HepG2 (cell line): ENCODE results near the gene GALR2. TPM values are rescaled to one million over a fixed set of nuclear protein-coding genes. Genes with fewer than 3 reads are reported as not detected.

Experiments used
- ATAC-seq: fragments of 200-7000 bp; cut with Tn5 transposase; 3 replicates; pipeline ENCODE4 v1.9.1; 2020; ENCODE audit warnings: mild to moderate bottlenecking, moderate library complexity
- BruUV-seq: library from RNA; stranded (reverse); fragments of 400-500 nt; replicated peaks from 2 replicates; lab custom pipeline; 2021; lab: Mats Ljungman, UMichigan
- CTCF ChIA-PET: fragments of 300-600 bp; formaldehyde crosslinking; extraction: SDS; loops from one replicate; lab custom pipeline; 2021; ENCODE audit warnings: low total read pairs, inconsistent platforms, low intra/inter-chr PET ratio; lab: Yijun Ruan, JAX
- POLR2A ChIA-PET: fragments of 350-600 bp; sonication (Branson Sonifier 250); formaldehyde crosslinking; loops from one replicate; lab custom pipeline; 2020; ENCODE audit warnings: antibody characterized with exemption, inconsistent platforms; lab: Yijun Ruan, JAX
- DNase-seq: peaks from one replicate; pipeline ENCODE4 v3.0.0-alpha.2; 2015; ENCODE audit warnings: low spot score
- FAIRE-seq: peaks from 3 replicates; lab custom pipeline; 2011; peaks lifted over from hg19 to GRCh38; lab: Jason Lieb, UNC
- H2AFZ ChIP-seq: one replicate; pipeline ENCODE4 v1.6.1; 2011; ENCODE audit warnings: low read length, inconsistent platforms
- H3K27ac ChIP-seq: fragments of 300-600 bp; 3 replicates; pipeline ENCODE4 v1.8.0; 2011; ENCODE audit warnings: mixed run types, mild to moderate bottlenecking, mixed read lengths, low read length, inconsistent platforms; ENCODE audit not compliant: insufficient read depth; ENCODE audit errors: extremely low read length
- H3K27me3 ChIP-seq, 2 experiments: fragments of 200-600 bp in 1 of 2; 2 replicates in 1 of 2; 3 replicates in 1 of 2; pipeline versions ENCODE4 v1.6.0 to v1.8.0; 2011; ENCODE audit warnings: low read length in 2 of 2, mild to moderate bottlenecking in 2 of 2, moderate library complexity in 2 of 2, inconsistent platforms in 1 of 2; ENCODE audit not compliant: insufficient read depth in 2 of 2, control insufficient read depth in 1 of 2
- H3K36me3 ChIP-seq, 2 experiments: fragments of 200-600 bp in 1 of 2; replicated peaks in 1 of 2; 2 replicates in 1 of 2; 3 replicates in 1 of 2; pipeline versions ENCODE4 v1.5.1 to v1.8.0; 2011; ENCODE audit warnings: low read length in 2 of 2, inconsistent platforms in 1 of 2; ENCODE audit not compliant: insufficient read depth in 2 of 2, control insufficient read depth in 1 of 2
- H3K4me1 ChIP-seq: 2 replicates; pipeline ENCODE4 v1.5.1; 2012; ENCODE audit warnings: low read length, inconsistent platforms; ENCODE audit not compliant: insufficient read depth
- H3K4me2 ChIP-seq: 2 replicates; pipeline ENCODE4 v1.6.0; 2011; ENCODE audit warnings: low read depth, low read length, inconsistent platforms
- H3K4me3 ChIP-seq, 3 experiments: fragments of 200-600 bp in 1 of 3; sonication (generic), shearing (Covaris generic) in 1 of 3; replicated peaks in 1 of 3; 2 replicates each; pipeline ENCODE4 v1.5.1; 2011 to 2016; ENCODE audit warnings: low read length in 3 of 3, inconsistent platforms in 2 of 3, low read depth in 2 of 3, mild to moderate bottlenecking in 2 of 3, control low read depth in 1 of 3, mixed read lengths in 1 of 3; ENCODE audit not compliant: insufficient read depth in 1 of 3
- H3K79me2 ChIP-seq: one replicate; pipeline ENCODE4 v1.6.1; 2011; ENCODE audit warnings: low read length, inconsistent platforms; ENCODE audit not compliant: insufficient read depth
- H3K9ac ChIP-seq: 2 replicates; pipeline ENCODE4 v1.6.0; 2011; ENCODE audit warnings: mild to moderate bottlenecking, low read depth, low read length, inconsistent platforms; ENCODE audit not compliant: insufficient read depth
- H3K9me3 ChIP-seq: 2 replicates; pipeline ENCODE4 v1.5.1; 2012; ENCODE audit warnings: mild to moderate bottlenecking, low read length
- H4K20me1 ChIP-seq: 2 replicates; pipeline ENCODE4 v1.6.0; 2011; ENCODE audit warnings: inconsistent platforms, mild to moderate bottlenecking, low read length, moderate library complexity; ENCODE audit not compliant: insufficient read depth
- BORCS8-MEF2B ChIP-seq: sonication (generic); formaldehyde crosslinking; IDR thresholded peaks from 2 replicates; pipeline ENCODE4 v1.8.0; 2022; ENCODE audit warnings: mild to moderate bottlenecking, missing genetic modification reagents
- HMG20B ChIP-seq: conservative IDR thresholded peaks from 2 replicates; pipeline ENCODE4 v1.6.1; 2016; ENCODE audit warnings: missing genetic modification reagents, missing compliant biosample characterization
- IKZF1 ChIP-seq: fragments of 450-650 bp; IDR thresholded peaks from 2 replicates; pipeline ENCODE4 v1.7.1; 2016
- MNT ChIP-seq: fragments of 450-650 bp; IDR thresholded peaks from 2 replicates; pipeline ENCODE4 v1.6.1; 2016
- PCBP2 ChIP-seq: fragments of 200-400 bp; formaldehyde crosslinking; optimal IDR thresholded peaks from 2 replicates; pipeline ENCODE3; 2018; ENCODE audit warnings: low read length, low read depth; ENCODE audit not compliant: poor library complexity, severe bottlenecking
- RAD21 ChIP-seq: fragments of 450-650 bp; formaldehyde crosslinking; IDR thresholded peaks from 2 replicates; pipeline ENCODE4 v1.5.0; 2020; ENCODE audit warnings: mild to moderate bottlenecking
- ZKSCAN5 ChIP-seq: sonication (generic); formaldehyde crosslinking; IDR thresholded peaks from 2 replicates; pipeline ENCODE4 v1.5.1; 2020; ENCODE audit warnings: mild to moderate bottlenecking, missing genetic modification reagents
- ZNF124 ChIP-seq: sonication (generic); formaldehyde crosslinking; IDR thresholded peaks from 2 replicates; pipeline ENCODE4 v1.4.0; 2020; ENCODE audit warnings: missing genetic modification reagents
- ZNF343 ChIP-seq: sonication (generic); formaldehyde crosslinking; IDR thresholded peaks from 2 replicates; pipeline ENCODE4 v1.4.0; 2020; ENCODE audit warnings: mild to moderate bottlenecking, missing genetic modification reagents
- ZNF460 ChIP-seq: sonication (generic); formaldehyde crosslinking; IDR thresholded peaks from 2 replicates; pipeline ENCODE4 v1.5.1; 2020; ENCODE audit warnings: missing genetic modification reagents, mild to moderate bottlenecking, borderline replicate concordance
- ZNF468 ChIP-seq: sonication (generic); formaldehyde crosslinking; IDR thresholded peaks from 2 replicates; pipeline ENCODE4 v1.8.0; 2022; ENCODE audit warnings: mild to moderate bottlenecking, moderate library complexity, missing genetic modification reagents
- ZNF512 ChIP-seq: sonication (generic); formaldehyde crosslinking; IDR thresholded peaks from 2 replicates; pipeline ENCODE4 v1.4.0; 2020; ENCODE audit warnings: mild to moderate bottlenecking, missing genetic modification reagents
- ZNF841 ChIP-seq: sonication (generic); formaldehyde crosslinking; IDR thresholded peaks from 2 replicates; pipeline ENCODE4 v1.8.1; 2023; ENCODE audit warnings: missing genetic modification reagents, borderline replicate concordance
- WGBS: methylation state at CpG from one replicate; pipeline ENCODE4 v1.1.6; 2017; ENCODE audit warnings: low lambda C conversion rate; 5-methylcytosine and 5-hydroxymethylcytosine counted together
- in situ Hi-C: cut with HindIII; loops from 2 replicates; pipeline ENCODE4 v1.10.0; 2017; ENCODE audit warnings: low pct_unique_long_range_greater_than_20kb; ENCODE audit not compliant: extremely low pct_ligation_motif_present
- intact Hi-C: fragments of 100-400 bp; cut with micrococcal nuclease; formaldehyde crosslinking; loops from one replicate; pipeline ENCODE4 v1.10.0; 2022; ENCODE audit not compliant: unreplicated experiment
- polyA plus RNA-seq, 8 experiments: library from polyadenylated mRNA; depleted of rRNA in 3 of 8; stranded (reverse) in 7 of 8; unstranded in 1 of 8; fragments of >200 nt; fragmentation: Illumina TruSeq in 4 of 8; extraction: Trizol in 4 of 8; gene quantifications; 2 replicates each; pipeline versions ENCODE4 v1.2.1 to v1.2.3, GENCODE V29; 2011 to 2016; ENCODE audit warnings: low read depth in 4 of 8, missing spikeins in 1 of 8, mixed read lengths in 1 of 8; ENCODE audit not compliant: insufficient read depth in 1 of 8
- total RNA-seq, 5 experiments: library from RNA; depleted of rRNA; stranded (reverse); fragments of >200 nt; fragmentation: Illumina TruSeq; extraction: Trizol; gene quantifications; 2 replicates each; pipeline ENCODE4 v1.2.3, GENCODE V29; 2016; ENCODE audit warnings: low read depth in 1 of 5

The GALR2 gene
- total and polyA plus RNA-seq, 2 of the 13 experiments (the other 11 are each of a cell fraction or from before 2014, with no cell fraction given) = 0.48 to 0.58 TPM

GRCh38 chr17:76123191-76123499, 48.6 kb downstream of the GALR2 start:
- ChIA-PET CTCF (interaction anchor here (3.8 to 5.1 kb wide), 3 partner anchors 24 to 156 kb away, joined by 35 to 78 read pairs (median 50); no protein-coding TSS in a partner anchor), POLR2A (interaction anchor here (0.9 to 2.8 kb wide), 5 partner anchors 9 to 142 kb away, joined by 3 to 13 read pairs (median 4); partner anchors contain the start of genes EXOC7 and UBALD2)
- H3K4me2 ChIP-seq = no peak overlapping the region
- no peak overlapping the region for H3K9ac ChIP-seq
- WGBS = 66% methylated on average over 5 of the region's 5 CpGs
- no peak overlapping the region for H3K27ac ChIP-seq
- peaks cover 0 to 13% of the 10 kb centered on the region in 2 experiments; a peak in 3 of 5 replicates for H3K27me3 ChIP-seq
- no peak for TF ChIP-seq BORCS8-MEF2B (CRISPR knock-in tag)
- no peak for TF ChIP-seq PCBP2
- no peak for TF ChIP-seq ZKSCAN5 (CRISPR knock-in tag)
- TF ChIP-seq IKZF1 = 0 out of 2 replicates have a peak, but pooled peaks have one; percentile 34
- TF ChIP-seq ZNF460 = peak; percentile 56; the same call in 1 of the 2 replicates
- no peak overlapping the region for H3K4me3 ChIP-seq
- no peak overlapping the region for H2AFZ ChIP-seq
- FAIRE-seq (no peak), DNase-seq (no peak), ATAC-seq (no peak)
- no peaks in the 10 kb centered on the region for H3K36me3 ChIP-seq
- H3K4me1 ChIP-seq = peaks cover 28% of the 10 kb centered on the region
- H3K79me2 ChIP-seq = no peaks in the 10 kb centered on the region
- in situ Hi-C loops = loop anchor here (5.0 kb wide), 2 partner anchors 34 to 154 kb away; no protein-coding TSS in a partner anchor
- H3K9me3 ChIP-seq = no peaks in the 10 kb centered on the region
- intact Hi-C loops = no loop called here
- BruUV-seq = no TSS peak
- H4K20me1 ChIP-seq = no peaks in the 10 kb centered on the region

- 17% methylated on average over 7 of the region's 9 CpGs for WGBS
- H3K4me2 ChIP-seq = no peak overlapping the region
- peaks cover 0 to 13% of the 10 kb centered on the region in 2 experiments; a peak in 3 of 5 replicates for H3K27me3 ChIP-seq
- no peak overlapping the region for H2AFZ ChIP-seq
- H3K9ac ChIP-seq = no peak overlapping the region
- H3K4me3 ChIP-seq = no peak overlapping the region
- H3K27ac ChIP-seq = no peak overlapping the region
- no peak for FAIRE-seq
- BruUV-seq = no TSS peak
- no peaks in the 10 kb centered on the region for H3K79me2 ChIP-seq
- no peaks in the 10 kb centered on the region for H4K20me1 ChIP-seq
- H3K4me1 ChIP-seq = peaks cover 24% of the 10 kb centered on the region
- intact Hi-C loops (no loop called here), in situ Hi-C loops (loop anchor here (5.0 kb wide), 2 partner anchors 33 to 153 kb away; no protein-coding TSS in a partner anchor)
- ChIA-PET POLR2A (interaction anchor here (0.9 to 2.8 kb wide), 8 partner anchors 8 to 141 kb away, joined by 3 to 13 read pairs (median 4); partner anchors contain the start of genes EXOC7 and UBALD2), CTCF (interaction anchor here (1.0 to 5.1 kb wide), 6 partner anchors 23 to 155 kb away, joined by 3 to 78 read pairs (median 23); no protein-coding TSS in a partner anchor)
- H3K9me3 ChIP-seq = no peaks in the 10 kb centered on the region
- no peak for DNase-seq
- H3K36me3 ChIP-seq = no peaks in the 10 kb centered on the region
- ATAC-seq = peak; percentile 18
- TF ChIP-seq ZNF343 (no peak), RAD21 (CRISPR knock-in tag) (peak; percentile 48), ZNF124 (no peak), ZNF841 (CRISPR knock-in tag) (no peak), HMG20B (CRISPR knock-in tag) (no peak), ZNF468 (CRISPR knock-in tag) (no peak), MNT (peak; percentile 50; the same call in 1 of the 2 replicates), ZNF512 (CRISPR knock-in tag) (no peak)
Observed at GRCh38 chr17:76123749-76124581, 49.4 kb downstream of the GALR2 start.
